K562 (cell line): Measurements from ENCODE around the gene CLEC3B. TPM values are rescaled to one million over a fixed set of nuclear protein-coding genes. Genes with fewer than 3 reads are reported as not detected.
A peak's percentile ranks its signal among the peaks of the same experiment; 100 is the strongest.

Experiments
- ESRRA ChIP-seq: fragments of 450-650 bp; IDR thresholded peaks from 2 replicates; pipeline ENCODE4 v1.6.1; 2014; ENCODE audit warnings: low read depth, mild to moderate bottlenecking, moderate library complexity, borderline replicate concordance
- ESRRB ChIP-seq: fragments of 250-450 bp; sonication (Bioruptor Pico); IDR thresholded peaks from 2 replicates; pipeline ENCODE4 v1.5.0; 2020; ENCODE audit warnings: mild to moderate bottlenecking, moderate library complexity, borderline replicate concordance
- GTF2B ChIP-seq: IDR thresholded peaks from 2 replicates; pipeline ENCODE4 v1.6.1; 2011; ENCODE audit not compliant: insufficient read length; ENCODE audit errors: extremely low read depth
- IFI16 ChIP-seq: fragments of 250-450 bp; sonication (Bioruptor Pico); IDR thresholded peaks from 2 replicates; pipeline ENCODE4 v2.1.2; 2022; ENCODE audit warnings: mild to moderate bottlenecking, inconsistent platforms
- KDM4B ChIP-seq, 2 experiments: fragments of 450-650 bp in 1 of 2; sonication (generic) in 1 of 2; IDR thresholded peaks; 2 replicates each; pipeline ENCODE4 v1.6.1; 2016 to 2017; ENCODE audit warnings: borderline replicate concordance in 2 of 2, antibody characterized with exemption in 1 of 2, low read depth in 1 of 2, mild to moderate bottlenecking in 1 of 2
- MCM2 ChIP-seq: fragments of 450-650 bp; IDR thresholded peaks from 2 replicates; pipeline ENCODE4 v1.6.1; 2017; ENCODE audit warnings: low read depth, mild to moderate bottlenecking
- MED1 ChIP-seq: sonication (generic); formaldehyde crosslinking; IDR thresholded peaks from 2 replicates; pipeline ENCODE4 v1.8.1; 2023; ENCODE audit warnings: missing genetic modification reagents, borderline replicate concordance
- MEIS2 ChIP-seq: fragments of 450-650 bp; IDR thresholded peaks from 2 replicates; pipeline ENCODE4 v1.6.1; 2014; ENCODE audit warnings: mild to moderate bottlenecking; ENCODE audit not compliant: partially characterized antibody
- MTA1 ChIP-seq: fragments of 450-650 bp; IDR thresholded peaks from 2 replicates; pipeline ENCODE4 v1.6.1; 2017; ENCODE audit warnings: borderline replicate concordance
- MTF1 ChIP-seq: fragments of 250-450 bp; sonication (Bioruptor Pico); IDR thresholded peaks from 2 replicates; pipeline ENCODE4 v1.9.0; 2021; ENCODE audit warnings: moderate library complexity, mild to moderate bottlenecking, inconsistent platforms, borderline replicate concordance
- MXI1 ChIP-seq: IDR thresholded peaks from 2 replicates; pipeline ENCODE4 v1.6.1; 2011; ENCODE audit warnings: low read depth, mild to moderate bottlenecking, improper control_type of control experiment, low read length
- NELFE ChIP-seq: IDR thresholded peaks from 2 replicates; pipeline ENCODE4 v1.6.1; 2011; ENCODE audit warnings: mild to moderate bottlenecking; ENCODE audit not compliant: insufficient read depth, insufficient read length
- RBFOX2 ChIP-seq: fragments of 200-400 bp; formaldehyde crosslinking; IDR thresholded peaks from 2 replicates; pipeline ENCODE4 v1.6.1; 2017; ENCODE audit warnings: low read depth, mild to moderate bottlenecking, low read length, moderate library complexity
- RBM14 ChIP-seq: fragments of 200-400 bp; formaldehyde crosslinking; IDR thresholded peaks from 2 replicates; pipeline ENCODE4 v1.6.1; 2018; ENCODE audit warnings: low read depth, mild to moderate bottlenecking, low read length, moderate library complexity, borderline replicate concordance; ENCODE audit not compliant: insufficient read depth
- SMAD1 ChIP-seq: fragments of 150-350 bp; IDR thresholded peaks from 2 replicates; pipeline ENCODE4 v1.6.1; 2014; ENCODE audit warnings: low read length, low read depth; ENCODE audit not compliant: partially characterized antibody
- SREBF1 ChIP-seq: fragments of 150-350 bp; IDR thresholded peaks from 2 replicates; pipeline ENCODE4 v1.6.1; 2014; ENCODE audit warnings: antibody characterized with exemption, low read depth, low read length, borderline replicate concordance
- THRA ChIP-seq: fragments of 450-650 bp; IDR thresholded peaks from 2 replicates; pipeline ENCODE4 v1.6.1; 2017; ENCODE audit warnings: mild to moderate bottlenecking, moderate library complexity
- ZBTB5 ChIP-seq: fragments of 450-650 bp; IDR thresholded peaks from 2 replicates; pipeline ENCODE4 v1.6.1; 2017; ENCODE audit warnings: antibody characterized with exemption
- ZMIZ1 ChIP-seq, 2 experiments: fragments of 150-350 bp in 1 of 2; IDR thresholded peaks; 2 replicates each; pipeline ENCODE4 v1.6.1; 2012 to 2016; ENCODE audit warnings: low read depth in 2 of 2, low read length in 2 of 2, mild to moderate bottlenecking in 1 of 2, moderate library complexity in 1 of 2
- ZNF717 ChIP-seq: fragments of 250-450 bp; sonication (Bioruptor Pico); IDR thresholded peaks from 2 replicates; pipeline ENCODE4 v1.5.0; 2021
- ZNF785 ChIP-seq: fragments of 250-450 bp; sonication (Bioruptor Pico); IDR thresholded peaks from 2 replicates; pipeline ENCODE4 v1.4.0; 2020; ENCODE audit warnings: mild to moderate bottlenecking
- polyA plus RNA-seq, 8 experiments: library from polyadenylated mRNA; depleted of rRNA in 4 of 8; stranded (reverse) in 5 of 8; unstranded in 3 of 8; fragments of >200 nt; fragmentation: Nextera tagmentation in 2 of 8; fragmentation: Illumina TruSeq in 1 of 8; extraction: Ambion mirVana in 2 of 8; extraction: Trizol in 1 of 8; gene quantifications; 2 replicates each; pipeline versions ENCODE4 v1.2.1 to v1.2.3, GENCODE V29; 2011 to 2014; ENCODE audit warnings: inconsistent platforms in 1 of 8, missing spikeins in 1 of 8
- total RNA-seq, 7 experiments: library from RNA; depleted of rRNA in 6 of 7; stranded (reverse); fragments of >200 nt in 6 of 7; fragmentation: Illumina TruSeq in 2 of 7; extraction: Trizol in 2 of 7; gene quantifications; 2 replicates each; pipeline versions ENCODE4 v1.2.1 to v1.2.3, GENCODE V29; 2011 to 2021; ENCODE audit warnings: low replicate concordance in 1 of 7

Gene CLEC3B
- total and polyA plus RNA-seq, 9 of the 15 experiments (the other 6 are each of a cell fraction or from before 2014, with no cell fraction given), result not detected

- TF ChIP-seq MCM2, result no peak
- TF ChIP-seq SMAD1, result no peak
- TF ChIP-seq ZNF717, result no peak
- no peak for TF ChIP-seq ZBTB5
- TF ChIP-seq ZNF785 (CRISPR knock-in tag), result no peak
- TF ChIP-seq MEIS2, result peak; percentile 73
- TF ChIP-seq MTA1, result peak; percentile 15; the same call in 1 of the 2 replicates
- no peak for TF ChIP-seq MTF1 (CRISPR knock-in tag)
- no peak for TF ChIP-seq SREBF1
- no peak for TF ChIP-seq RBM14
- TF ChIP-seq ESRRB (CRISPR knock-in tag), result no peak
- TF ChIP-seq RBFOX2, result no peak
- no peak for TF ChIP-seq MXI1
- TF ChIP-seq KDM4B (IDR thresholded peaks at IDR 0.05; ENCODE audit: borderline replicate concordance in 2 of 2, low read depth in 1 of 2), result no peak
- no peak for TF ChIP-seq IFI16 (CRISPR knock-in tag)
- no peak for TF ChIP-seq GTF2B
- TF ChIP-seq NELFE, result no peak
- TF ChIP-seq ESRRA, result peak; percentile 72; the same call in 1 of the 2 replicates
- TF ChIP-seq MED1 (CRISPR knock-in tag), result no peak
- no peak for TF ChIP-seq THRA
- no peak for TF ChIP-seq ZMIZ1 (IDR thresholded peaks at IDR 0.05; ENCODE audit: low read depth in 2 of 2, low read length in 2 of 2)
These were observed 40.2 kb downstream of the CLEC3B start (continued) for GRCh38 chr3:45066109-45066801.
